K562 (cell line): ENCODE measurements around the gene UBE2D2. TPM values are rescaled to one million over a fixed set of nuclear protein-coding genes. Genes with fewer than 3 reads are reported as not detected.

Experiments used
- ATAC-seq: fragments of 200-7000 bp; cut with Tn5 transposase; 3 replicates; pipeline ENCODE4 v1.9.1; 2020; ENCODE audit warnings: moderate library complexity
- BruUV-seq: library from RNA; stranded (reverse); fragments of 400-500 nt; replicated peaks from 2 replicates; lab custom pipeline; 2021; lab: Mats Ljungman, UMichigan
- CTCF ChIA-PET: fragments of 300-600 bp; formaldehyde crosslinking; extraction: SDS; loops from one replicate; lab custom pipeline; 2021; ENCODE audit warnings: low intra/inter-chr PET ratio; lab: Yijun Ruan, JAX
- POLR2A ChIA-PET: fragments of 300-600, 350-650 bp; sonication (Branson Sonifier 250); formaldehyde crosslinking; extraction: SDS; loops from one replicate; lab custom pipeline; 2021; ENCODE audit warnings: antibody characterized with exemption, inconsistent platforms; lab: Yijun Ruan, JAX
- DNase-seq, 4 experiments: peaks; one replicate each; pipeline versions ENCODE4 v3.0.0 to v3.0.0-alpha.2; 2011 to 2018; ENCODE audit warnings: low spot score in 3 of 4, mixed read lengths in 3 of 4; ENCODE audit errors: extremely low read depth in 1 of 4
- FAIRE-seq: peaks from 2 replicates; lab custom pipeline; 2011; peaks lifted over from hg19 to GRCh38; lab: Jason Lieb, UNC
- H2AFZ ChIP-seq: 2 replicates; pipeline ENCODE4 v1.6.0; 2011; ENCODE audit warnings: low read depth, low read length, control low read depth, inconsistent platforms
- H3K27ac ChIP-seq: fragments of 200-600 bp; 3 replicates; pipeline ENCODE4 v1.8.0; 2011; ENCODE audit warnings: low read depth, mild to moderate bottlenecking, control low read depth, inconsistent platforms, low read length, moderate library complexity, mixed read lengths; ENCODE audit errors: extremely low read depth
- H3K27me3 ChIP-seq, 2 experiments: fragments of 300-600 bp in 1 of 2; 2 replicates in 1 of 2; 3 replicates in 1 of 2; pipeline versions ENCODE4 v1.6.0 to v1.8.0; 2011; ENCODE audit warnings: inconsistent platforms in 2 of 2, low read length in 2 of 2, mild to moderate bottlenecking in 1 of 2, mixed read lengths in 1 of 2, moderate library complexity in 1 of 2; ENCODE audit not compliant: control insufficient read depth in 2 of 2, insufficient read depth in 2 of 2
- H3K36me3 ChIP-seq: fragments of 300-600 bp; 3 replicates; pipeline ENCODE4 v1.8.0; 2011; ENCODE audit warnings: mild to moderate bottlenecking, low read length, inconsistent platforms; ENCODE audit not compliant: control insufficient read depth, insufficient read depth
- H3K4me1 ChIP-seq, 2 experiments: fragments of 200-600 bp in 1 of 2; replicated peaks in 1 of 2; 2 replicates in 1 of 2; 3 replicates in 1 of 2; pipeline versions ENCODE4 v1.5.1 to v1.8.0; 2011; ENCODE audit warnings: inconsistent platforms in 2 of 2, low read length in 2 of 2, mild to moderate bottlenecking in 1 of 2, mixed read lengths in 1 of 2, moderate library complexity in 1 of 2; ENCODE audit not compliant: control insufficient read depth in 2 of 2, insufficient read depth in 2 of 2
- H3K4me2 ChIP-seq: 2 replicates; pipeline ENCODE4 v1.6.1; 2011; ENCODE audit warnings: low read length, control low read depth, inconsistent platforms, mixed read lengths; ENCODE audit not compliant: insufficient read depth
- H3K4me3 ChIP-seq: fragments of 200-600 bp; sonication (generic), shearing (Covaris generic); 2 replicates; pipeline ENCODE4 v1.5.1; 2016; ENCODE audit warnings: control low read depth, inconsistent platforms
- H3K79me2 ChIP-seq: fragments of 200-600 bp; 3 replicates; pipeline ENCODE4 v1.8.0; 2011; ENCODE audit warnings: low read length, inconsistent platforms; ENCODE audit not compliant: control insufficient read depth, insufficient read depth
- H3K9ac ChIP-seq, 2 experiments: 2 replicates each; pipeline versions ENCODE4 v1.6.0 to v1.6.1; 2011; ENCODE audit warnings: low read depth in 2 of 2, low read length in 2 of 2, control low read depth in 1 of 2, inconsistent platforms in 1 of 2, mild to moderate bottlenecking in 1 of 2, mixed read lengths in 1 of 2; ENCODE audit not compliant: insufficient read depth in 1 of 2
- H3K9me1 ChIP-seq: one replicate; pipeline ENCODE4 v1.6.0; 2011; ENCODE audit warnings: inconsistent platforms, mild to moderate bottlenecking, low read length, moderate library complexity; ENCODE audit not compliant: control insufficient read depth, insufficient read depth
- H3K9me3 ChIP-seq: replicated peaks from 2 replicates; pipeline ENCODE4 v1.5.1; 2011; ENCODE audit warnings: low read depth, low read length, inconsistent platforms; ENCODE audit not compliant: control insufficient read depth, insufficient read depth
- H4K20me1 ChIP-seq: replicated peaks from 2 replicates; pipeline ENCODE4 v1.6.1; 2011; ENCODE audit warnings: low read length, inconsistent platforms, mixed read lengths; ENCODE audit not compliant: control insufficient read depth, insufficient read depth
- POLR2A ChIP-seq: fragments of 450-650 bp; conservative IDR thresholded peaks from 2 replicates; pipeline ENCODE4 v1.6.1; 2016
- POLR2G ChIP-seq: fragments of 200-400 bp; formaldehyde crosslinking; IDR thresholded peaks from 2 replicates; pipeline ENCODE4 v1.6.1; 2017; ENCODE audit warnings: low read depth, mild to moderate bottlenecking, antibody characterized with exemption, low read length, moderate library complexity
- RBFOX2 ChIP-seq: fragments of 200-400 bp; formaldehyde crosslinking; IDR thresholded peaks from 2 replicates; pipeline ENCODE4 v1.6.1; 2017; ENCODE audit warnings: low read depth, mild to moderate bottlenecking, low read length, moderate library complexity
- RBM22 ChIP-seq: fragments of 200-400 bp; formaldehyde crosslinking; IDR thresholded peaks from 2 replicates; pipeline ENCODE4 v1.6.1; 2018; ENCODE audit warnings: low read length, low read depth; ENCODE audit not compliant: poor library complexity, severe bottlenecking
- USF2 ChIP-seq: sonication (generic); formaldehyde crosslinking; IDR thresholded peaks from 2 replicates; pipeline ENCODE4 v1.5.0; 2020; ENCODE audit warnings: missing genetic modification reagents
- ZC3H11A ChIP-seq: IDR thresholded peaks from 2 replicates; pipeline ENCODE4 v1.6.1; 2012; ENCODE audit warnings: low read depth, low read length, improper control_type of control experiment
- WGBS: fragments of 100-300 bp; shearing (Covaris generic); methylation state at CpG from one replicate; pipeline ENCODE4 v1.1.6; 2016; ENCODE audit warnings: low coverage, mixed read lengths; ENCODE audit not compliant: insufficient coverage; ENCODE audit errors: missing lambda C conversion rate; 5-methylcytosine and 5-hydroxymethylcytosine counted together
- in situ Hi-C: fragments of 300-500 bp; cut with MboI; formaldehyde crosslinking; loops from 4 replicates; pipeline ENCODE4 v1.15.0; 2018; ENCODE audit warnings: inconsistent platforms, mixed read lengths
- intact Hi-C: fragments of 100-400 bp; cut with micrococcal nuclease; formaldehyde crosslinking; loops from 2 replicates; pipeline ENCODE4 v1.14.2; 2022
- polyA plus RNA-seq, 8 experiments: library from polyadenylated mRNA; depleted of rRNA in 4 of 8; stranded (reverse) in 5 of 8; unstranded in 3 of 8; fragments of >200 nt; fragmentation: Nextera tagmentation in 2 of 8; fragmentation: Illumina TruSeq in 1 of 8; extraction: Ambion mirVana in 2 of 8; extraction: Trizol in 1 of 8; gene quantifications; 2 replicates each; pipeline versions ENCODE4 v1.2.1 to v1.2.3, GENCODE V29; 2011 to 2014; ENCODE audit warnings: inconsistent platforms in 1 of 8, missing spikeins in 1 of 8
- total RNA-seq, 7 experiments: library from RNA; depleted of rRNA in 6 of 7; stranded (reverse); fragments of >200 nt in 6 of 7; fragmentation: Illumina TruSeq in 2 of 7; extraction: Trizol in 2 of 7; gene quantifications; 2 replicates each; pipeline versions ENCODE4 v1.2.1 to v1.2.3, GENCODE V29; 2011 to 2021; ENCODE audit warnings: low replicate concordance in 1 of 7

UBE2D2 gene
- total and polyA plus RNA-seq, 9 of the 15 experiments (the other 6 are each of a cell fraction or from before 2014, with no cell fraction given), result 53.6 to 198 (median 122) TPM

- intact Hi-C loops, result no loop called here
- Histone ChIP-seq H4K20me1 (peaks cover 74% of the 10 kb centered on the region), H3K79me2 (peaks cover 99% of the 10 kb centered on the region)
- WGBS, result 83% methylated on average over 11 of the region's 13 CpGs
- FAIRE-seq, result no peak
- TF ChIP-seq POLR2A, result no peak
- TF ChIP-seq POLR2G, result peak; percentile 28; the same call in 1 of the 2 replicates
- TF ChIP-seq, all 486 proteins: peak for 1
- no TSS peak for BruUV-seq
- Histone ChIP-seq H3K9me3 (no peaks in the 10 kb centered on the region), H3K27ac (peak overlapping the region; percentile 7; the same call in 1 of the 3 replicates), H3K4me2 (no peak overlapping the region; the same call in 1 of the 2 replicates), H3K27me3 (no peaks in the 10 kb centered on the region), H3K4me3 (no peak overlapping the region), H3K4me1 (peaks cover 80 to 87% of the 10 kb centered on the region in 2 experiments), H3K9me1 (peaks cover 24% of the 10 kb centered on the region), H3K36me3 (peaks cover 33% of the 10 kb centered on the region; the same call in 2 of the 3 replicates), H2AFZ (no peak overlapping the region), H3K9ac (peak overlapping the region in 1 of 2 experiments; percentile 84; a peak in 2 of 4 replicates)
- in situ Hi-C loops, result no loop called here
- CTCF ChIA-PET, result no interaction called here
- no peak for DNase-seq
- ATAC-seq, result no peak
- POLR2A ChIA-PET, result interaction anchor here (0.7 to 2.0 kb wide), 4 partner anchors 10 to 125 kb away, joined by 4 to 10 read pairs (median 7); no protein-coding TSS in a partner anchor
These were observed 93.8 kb downstream of the UBE2D2 start for GRCh38 chr5:139654871-139655491.

GRCh38 chr5:139655727-139656271 is 94.7 kb downstream of the UBE2D2 start:
- ATAC-seq (no peak), FAIRE-seq (no peak), DNase-seq (no peak)
- BruUV-seq, result no TSS peak
- Histone ChIP-seq H4K20me1 (peaks cover 71% of the 10 kb centered on the region), H3K9me1 (peaks cover 24% of the 10 kb centered on the region), H3K9me3 (no peaks in the 10 kb centered on the region), H3K4me3 (no peak overlapping the region), H3K27me3 (no peaks in the 10 kb centered on the region), H3K4me2 (no peak overlapping the region), H3K79me2 (peaks cover 99% of the 10 kb centered on the region), H3K27ac (no peak overlapping the region; the same call in 2 of the 3 replicates), H3K36me3 (peaks cover 33% of the 10 kb centered on the region; the same call in 2 of the 3 replicates), H3K4me1 (peaks cover 87 to 88% of the 10 kb centered on the region in 2 experiments), H2AFZ (no peak overlapping the region), H3K9ac (peak overlapping the region in 1 of 2 experiments; percentile 54; a peak in 2 of 4 replicates)
- TF ChIP-seq RBM22, result peak; percentile 53
- no peak for TF ChIP-seq USF2 (CRISPR knock-in tag)
- TF ChIP-seq POLR2G, result peak; percentile 29; the same call in 1 of the 2 replicates
- TF ChIP-seq RBFOX2, result peak; percentile 52; the same call in 1 of the 2 replicates
- TF ChIP-seq ZC3H11A, result no peak
- 82% methylated on average over 17 of the region's 18 CpGs for WGBS
- CTCF ChIA-PET, result no interaction called here
- in situ Hi-C loops, result no loop called here
- POLR2A ChIA-PET, result interaction anchor here (1.0 to 2.0 kb wide), 3 partner anchors 9 to 22 kb away, joined by 3 to 10 read pairs (median 8); no protein-coding TSS in a partner anchor
- intact Hi-C loops, result no loop called here
